Breast epithelium (tissue), 4 donors: ENCODE data around the gene RIPOR3. TPM values are rescaled to one million over a fixed set of nuclear protein-coding genes. Genes with fewer than 3 reads are reported as not detected.
A peak's percentile ranks its signal among the peaks of the same experiment; 100 is the strongest.

ENCODE experiments used
- DNase-seq, 2 donors: peaks; one replicate each; pipeline ENCODE4 v3.0.0-alpha.2; 2019; ENCODE audit warnings: low spot score in 2 of 2
- H3K27ac ChIP-seq, 2 donors: fragments of 200-600 bp; sonication (generic) in 1 of 2; one replicate each; pipeline ENCODE4 v1.5.1; 2016 to 2019; ENCODE audit warnings: mild to moderate bottlenecking in 1 of 2
- H3K27me3 ChIP-seq, 2 donors: fragments of 200-600 bp; sonication (generic) in 1 of 2; one replicate each; pipeline versions ENCODE4 v1.5.1 to v1.6.0; 2017 to 2019; ENCODE audit warnings: control low read depth in 1 of 2, mild to moderate bottlenecking in 1 of 2
- H3K36me3 ChIP-seq: fragments of 200-600 bp; one replicate; pipeline ENCODE4 v1.5.1; 2019
- H3K4me1 ChIP-seq, 2 donors: fragments of 200-600 bp; sonication (generic); one replicate each; pipeline ENCODE4 v1.5.1; 2016 to 2019; ENCODE audit warnings: control low read depth in 1 of 2
- H3K4me3 ChIP-seq, 3 donors: fragments of 200-600 bp; sonication (generic); 1 replicate in 2 of 3; 2 replicates in 1 of 3; pipeline ENCODE4 v1.5.1; 2016 to 2019; ENCODE audit warnings: mild to moderate bottlenecking in 3 of 3, moderate library complexity in 2 of 3
- H3K9me3 ChIP-seq, 2 donors: fragments of 200-600 bp; sonication (generic) in 1 of 2; one replicate each; pipeline ENCODE4 v1.5.1; 2016 to 2019; ENCODE audit warnings: control low read depth in 1 of 2
- CTCF ChIP-seq, 3 donors: fragments of 450-650 bp; IDR thresholded peaks; one replicate each; pipeline ENCODE4 v1.5.1; 2016 to 2017; ENCODE audit warnings: antibody characterized with exemption in 3 of 3, mild to moderate bottlenecking in 3 of 3, moderate library complexity in 3 of 3
- POLR2A ChIP-seq: fragments of 450-650 bp; IDR thresholded peaks from one replicate; pipeline ENCODE4 v1.6.1; 2016; ENCODE audit warnings: antibody characterized with exemption, mild to moderate bottlenecking, moderate library complexity
- POLR2AphosphoS5 ChIP-seq, 3 donors: sonication (generic); formaldehyde crosslinking; IDR thresholded peaks; one replicate each; pipeline ENCODE4 v1.6.1; 2017; ENCODE audit warnings: antibody characterized with exemption in 3 of 3
- intact Hi-C: fragments of 100-400 bp; cut with DNase I; formaldehyde crosslinking; loops from one replicate; pipeline ENCODE4 v1.15.1; 2023; ENCODE audit warnings: low total_unique reads
- total RNA-seq, 3 donors: library from RNA; depleted of rRNA; stranded (reverse); fragments of >200 nt; gene quantifications; one replicate each; pipeline ENCODE4 v1.1.0, GENCODE V29; 2016

Gene RIPOR3
- total RNA-seq, 3 donors from 2014 or later, result 4.5 to 35.5 (median 26.9) TPM

GRCh38 chr20:50587291-50587961, 103.9 kb downstream of the RIPOR3 start:
- intact Hi-C loops, result no loop called here
- peak in 1 of 2 donors; percentile 37 for DNase-seq
- Histone ChIP-seq H3K4me1 (peaks cover 5 to 9% of the 10 kb centered on the region in 2 donors), H3K9me3 (no peaks in the 10 kb centered on the region), H3K27ac (peak overlapping the region; percentile 27 to 57), H3K36me3 (no peaks in the 10 kb centered on the region), H3K4me3 (no peak overlapping the region), H3K27me3 (no peaks in the 10 kb centered on the region)
- TF ChIP-seq POLR2A (no peak), POLR2AphosphoS5 (IDR thresholded peaks at IDR 0.05) (no peak), CTCF (IDR thresholded peaks at IDR 0.05) (no peak)

- H3K27me3 ChIP-seq, result no peaks in the 10 kb centered on the region
- H3K4me1 ChIP-seq, result peaks cover 0 to 6% of the 10 kb centered on the region in 2 donors
- TF ChIP-seq POLR2AphosphoS5 (IDR thresholded peaks at IDR 0.05), result no peak
- TF ChIP-seq CTCF (IDR thresholded peaks at IDR 0.05), result no peak
- TF ChIP-seq POLR2A, result no peak
- no peaks in the 10 kb centered on the region for H3K9me3 ChIP-seq
- intact Hi-C loops, result no loop called here
- no peaks in the 10 kb centered on the region for H3K36me3 ChIP-seq
- H3K27ac ChIP-seq, result no peak overlapping the region
- no peak overlapping the region for H3K4me3 ChIP-seq
- no peak for DNase-seq
These were observed 104.7 kb downstream of the RIPOR3 start for GRCh38 chr20:50586531-50587232.

- Histone ChIP-seq H3K36me3 (no peaks in the 10 kb centered on the region), H3K9me3 (no peaks in the 10 kb centered on the region), H3K4me3 (no peak overlapping the region), H3K4me1 (peaks cover 0 to 6% of the 10 kb centered on the region in 2 donors), H3K27me3 (no peaks in the 10 kb centered on the region), H3K27ac (no peak overlapping the region)
- intact Hi-C loops, result no loop called here
- DNase-seq, result no peak
- TF ChIP-seq POLR2A (no peak), POLR2AphosphoS5 (IDR thresholded peaks at IDR 0.05) (no peak), CTCF (IDR thresholded peaks at IDR 0.05) (no peak)
These were observed 105.7 kb downstream of the RIPOR3 start for GRCh38 chr20:50585678-50586077.

- H3K36me3 ChIP-seq, result no peaks in the 10 kb centered on the region
- no peaks in the 10 kb centered on the region for H3K9me3 ChIP-seq
- no peak overlapping the region for H3K4me3 ChIP-seq
- no peaks in the 10 kb centered on the region for H3K27me3 ChIP-seq
- intact Hi-C loops, result no loop called here
- H3K4me1 ChIP-seq, result peaks cover 0 to 6% of the 10 kb centered on the region in 2 donors
- no peak for TF ChIP-seq POLR2A
- no peak for TF ChIP-seq CTCF (IDR thresholded peaks at IDR 0.05)
- no peak for TF ChIP-seq POLR2AphosphoS5 (IDR thresholded peaks at IDR 0.05)
- peak overlapping the region in 1 of 2 donors; percentile 29 for H3K27ac ChIP-seq
- DNase-seq, result no peak
These were observed 106.1 kb downstream of the RIPOR3 start for GRCh38 chr20:50585214-50585613.

- H3K4me3 ChIP-seq, result no peak overlapping the region
- intact Hi-C loops, result no loop called here
- peaks cover 0 to 6% of the 10 kb centered on the region in 2 donors for H3K4me1 ChIP-seq
- no peak for TF ChIP-seq CTCF (IDR thresholded peaks at IDR 0.05)
- no peak for TF ChIP-seq POLR2AphosphoS5 (IDR thresholded peaks at IDR 0.05)
- TF ChIP-seq POLR2A, result no peak
- no peaks in the 10 kb centered on the region for H3K36me3 ChIP-seq
- H3K9me3 ChIP-seq, result no peaks in the 10 kb centered on the region
- no peak for DNase-seq
- peak overlapping the region in 1 of 2 donors; percentile 29 for H3K27ac ChIP-seq
- H3K27me3 ChIP-seq, result no peaks in the 10 kb centered on the region
These were observed 106.7 kb downstream of the RIPOR3 start for GRCh38 chr20:50584687-50585086.
